ENCODE results near the gene TM6SF1. TPM values are rescaled to one million over a fixed set of nuclear protein-coding genes. Genes with fewer than 3 reads are reported as not detected.

Gene TM6SF1
- total RNA-seq, 2 donors from 2014 or later = 7.3 to 30.2 TPM

DNA sequence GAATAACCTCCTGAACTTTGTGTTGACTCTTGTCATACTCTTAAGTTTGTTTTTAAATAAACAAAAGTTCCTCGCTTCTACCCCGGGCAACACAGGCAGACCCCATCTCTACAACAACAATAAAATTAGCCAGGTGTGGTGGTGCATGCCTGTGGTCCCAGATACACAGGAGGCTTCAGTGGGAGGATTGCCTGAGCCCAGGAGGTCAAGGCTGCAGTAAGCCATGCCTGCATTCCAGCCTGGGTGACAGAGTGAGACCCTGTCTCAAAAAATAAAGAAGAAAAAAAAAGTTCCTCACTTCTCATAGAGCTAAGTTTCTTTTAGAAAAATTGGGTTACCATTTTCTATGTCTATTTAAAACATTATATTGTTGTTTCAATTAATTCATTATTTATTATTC, 70.9 kb downstream of the TM6SF1 start:
- H3K36me3 ChIP-seq = no peaks in the 10 kb centered on the region
- H3K4me1 ChIP-seq = peaks cover 0 to 5% of the 10 kb centered on the region in 2 donors
- no peak overlapping the region for H3K27ac ChIP-seq
- no peak for TF ChIP-seq CTCF (IDR thresholded peaks at IDR 0.05)
- DNase-seq (ENCODE audit: low spot score) = no peak
- H3K27me3 ChIP-seq = no peaks in the 10 kb centered on the region
- H3K4me3 ChIP-seq = no peak overlapping the region
- H3K9me3 ChIP-seq = no peaks in the 10 kb centered on the region

- TF ChIP-seq CTCF (IDR thresholded peaks at IDR 0.05) = no peak
- no peak for DNase-seq (ENCODE audit: low spot score)
- Histone ChIP-seq H3K9me3 (no peaks in the 10 kb centered on the region), H3K36me3 (no peaks in the 10 kb centered on the region), H3K4me3 (no peak overlapping the region), H3K27ac (no peak overlapping the region), H3K27me3 (no peaks in the 10 kb centered on the region), H3K4me1 (peaks cover 0 to 5% of the 10 kb centered on the region in 2 donors)
Measured at GRCh38 chr15:83178869-83179325, 71.5 kb downstream of the TM6SF1 start.

DNA sequence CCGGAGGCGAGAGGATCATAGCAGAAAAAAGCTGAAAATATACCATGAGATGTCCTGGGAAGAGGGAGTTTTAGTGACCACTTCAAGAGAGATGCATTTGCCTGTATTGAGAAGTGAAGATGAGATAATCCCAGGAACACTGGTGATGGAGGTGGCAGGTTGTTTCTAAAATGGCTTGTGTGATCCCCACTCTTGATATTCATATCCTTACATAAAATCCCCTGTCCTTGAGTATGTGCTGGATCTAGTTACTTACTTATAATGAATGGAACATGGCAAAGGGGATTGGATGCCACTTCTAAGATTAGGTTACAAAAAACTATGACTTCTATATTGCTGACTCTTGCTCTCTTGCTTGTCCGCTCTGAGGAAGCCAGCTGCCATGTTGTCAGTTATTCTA, 78.1 kb downstream of the TM6SF1 start:
- DNase-seq (ENCODE audit: low spot score) = no peak
- H3K4me1 ChIP-seq = no peaks in the 10 kb centered on the region
- H3K27me3 ChIP-seq = no peaks in the 10 kb centered on the region
- H3K27ac ChIP-seq = no peak overlapping the region
- no peaks in the 10 kb centered on the region for H3K36me3 ChIP-seq
- no peak for TF ChIP-seq CTCF (IDR thresholded peaks at IDR 0.05)
- no peaks in the 10 kb centered on the region for H3K9me3 ChIP-seq
- no peak overlapping the region for H3K4me3 ChIP-seq

Small RNA genes lying within 50 kb of the gene (microRNA-seq; reads per million reads assigned to microRNA genes)
- gene MIR4515 (ENCODE audit: borderline number of aligned reads in 2 of 2, borderline replicate concordance in 1 of 2) = 0 reads per million in 2 donors

Other genes starting within 250 kb of the TM6SF1 start
- gene HOMER2, start 154.9 kb upstream of the TM6SF1 start, total RNA-seq = 10 to 100 TPM; 18.3 to 24.8 TPM
- 10 to 100 TPM; 13.0 to 13.9 TPM for gene RAMAC, start 121.4 kb upstream of the TM6SF1 start, total RNA-seq
- 1 to 10 TPM; 5.9 to 9.4 TPM for gene C15orf40, start 96.0 kb upstream of the TM6SF1 start, total RNA-seq
- 100 to 1,000 TPM; 116 to 206 TPM for gene BTBD1, start 40.4 kb upstream of the TM6SF1 start, total RNA-seq
- 10 to 100 TPM; 25.6 to 30.0 TPM for gene HDGFL3, start 100.2 kb downstream of the TM6SF1 start, total RNA-seq
- gene BNC1, start 177.0 kb downstream of the TM6SF1 start, total RNA-seq = 10 to 100 TPM in 1 of 2 donors, 1 to 10 TPM in 1; 5.4 to 15.6 TPM